A549 (cell line): ENCODE data around the gene MINDY1.

Experiments
- CTCF ChIP-seq: fragments of >200 bp; sonication (Bioruptor Twin); formaldehyde crosslinking; IDR thresholded peaks from 3 replicates; pipeline ENCODE4 v1.5.1; 2016
- E2F6 ChIP-seq: IDR thresholded peaks from 2 replicates; pipeline ENCODE4 v1.6.1; 2012; ENCODE audit warnings: low read depth, borderline replicate concordance
- HDAC2 ChIP-seq: fragments of 200-600 bp; sonication (generic); IDR thresholded peaks from 2 replicates; pipeline ENCODE4 v1.6.1; 2016
- HES2 ChIP-seq: fragments of >200 bp; sonication (Bioruptor Twin); formaldehyde crosslinking; IDR thresholded peaks from 2 replicates; pipeline ENCODE4 v1.6.1; 2016
- MAX ChIP-seq: IDR thresholded peaks from 2 replicates; pipeline ENCODE4 v1.6.1; 2012
- MYC ChIP-seq: IDR thresholded peaks from 2 replicates; pipeline ENCODE4 v1.6.1; 2012; ENCODE audit warnings: mild to moderate bottlenecking, inconsistent platforms, low read length, improper control_type of control experiment, borderline replicate concordance
- NR3C1 ChIP-seq: fragments of >200 bp; sonication (Bioruptor Twin); formaldehyde crosslinking; IDR thresholded peaks from 3 replicates; pipeline ENCODE4 v1.6.1; 2017
- PHF8 ChIP-seq: fragments of 200-600 bp; sonication (generic); IDR thresholded peaks from 2 replicates; pipeline ENCODE4 v1.6.1; 2016; ENCODE audit warnings: low read depth, mild to moderate bottlenecking, antibody characterized with exemption, moderate library complexity, borderline replicate concordance
- POLR2A ChIP-seq: IDR thresholded peaks from 2 replicates; pipeline ENCODE4 v1.6.1; 2012; ENCODE audit warnings: mild to moderate bottlenecking, low read length
- POLR2AphosphoS2 ChIP-seq: conservative IDR thresholded peaks from 2 replicates; pipeline ENCODE4 v1.6.1; 2012; ENCODE audit warnings: low read length, improper control_type of control experiment, inconsistent platforms
- RAD21 ChIP-seq, 2 experiments: fragments of >200 bp in 1 of 2; sonication (Bioruptor Twin) in 1 of 2; formaldehyde crosslinking in 1 of 2; IDR thresholded peaks in 1 of 2; conservative IDR thresholded peaks in 1 of 2; 2 replicates in 1 of 2; 3 replicates in 1 of 2; pipeline ENCODE4 v1.6.1; 2012 to 2018; ENCODE audit warnings: inconsistent platforms in 1 of 2
- REST ChIP-seq: fragments of 200-600 bp; sonication (generic); IDR thresholded peaks from 2 replicates; pipeline ENCODE4 v1.6.1; 2016; ENCODE audit warnings: antibody characterized with exemption, mild to moderate bottlenecking, moderate library complexity
- ZFP36 ChIP-seq: fragments of 450-650 bp; IDR thresholded peaks from 2 replicates; pipeline ENCODE4 v1.6.1; 2014; ENCODE audit warnings: borderline replicate concordance; ENCODE audit not compliant: partially characterized antibody

GRCh38 chr1:151056149-151056548, 49.4 kb upstream of the MINDY1 start:
- TF ChIP-seq PHF8: no peak
- TF ChIP-seq CTCF: no peak
- no peak for TF ChIP-seq MAX
- no peak for TF ChIP-seq REST
- no peak for TF ChIP-seq POLR2A
- no peak for TF ChIP-seq HES2
- TF ChIP-seq POLR2AphosphoS2: no peak
- no peak for TF ChIP-seq E2F6
- no peak for TF ChIP-seq HDAC2
- no peak for TF ChIP-seq MYC
- TF ChIP-seq NR3C1: no peak
- TF ChIP-seq RAD21 (conservative IDR thresholded peaks at IDR 0.05 in 1 of 2, IDR thresholded peaks at IDR 0.05 in 1 of 2): no peak
- TF ChIP-seq ZFP36: no peak
